H9 (cell line): Measurements from ENCODE around the gene MYOM3. TPM values are rescaled to one million over a fixed set of nuclear protein-coding genes. Genes with fewer than 3 reads are reported as not detected.

ENCODE experiments used
- DNase-seq: peaks from one replicate; pipeline ENCODE4 v3.0.0-alpha.2; 2017
- H2AFZ ChIP-seq: one replicate; pipeline ENCODE4 v1.6.1; 2013; ENCODE audit warnings: mild to moderate bottlenecking, low read length, control low read depth, moderate library complexity
- H2AK5ac ChIP-seq: 2 replicates; pipeline ENCODE4 v1.6.1; 2013; ENCODE audit warnings: low read length, control low read depth, mixed read lengths; ENCODE audit not compliant: insufficient read length
- H2BK120ac ChIP-seq: one replicate; pipeline ENCODE4 v1.6.1; 2013; ENCODE audit warnings: low read depth, mild to moderate bottlenecking, low read length, control low read depth, inconsistent platforms; ENCODE audit not compliant: poor library complexity, severe bottlenecking
- H2BK12ac ChIP-seq: 2 replicates; pipeline ENCODE4 v1.6.1; 2013; ENCODE audit warnings: low read length, control low read depth, mixed read lengths, low read depth; ENCODE audit not compliant: insufficient read length
- H2BK15ac ChIP-seq: 2 replicates; pipeline ENCODE4 v1.6.1; 2013; ENCODE audit warnings: low read depth, low read length, control low read depth
- H2BK20ac ChIP-seq: one replicate; pipeline ENCODE4 v1.6.1; 2013; ENCODE audit warnings: low read depth, mild to moderate bottlenecking, low read length, control low read depth, inconsistent platforms; ENCODE audit not compliant: poor library complexity, severe bottlenecking
- H2BK5ac ChIP-seq: 2 replicates; pipeline ENCODE4 v1.6.1; 2013; ENCODE audit warnings: low read length, control low read depth, mixed read lengths; ENCODE audit not compliant: insufficient read length
- H3K14ac ChIP-seq: 2 replicates; pipeline ENCODE4 v1.6.1; 2013; ENCODE audit warnings: low read length, control low read depth; ENCODE audit not compliant: insufficient read depth
- H3K18ac ChIP-seq: 2 replicates; pipeline ENCODE4 v1.6.1; 2013; ENCODE audit warnings: low read depth, mild to moderate bottlenecking, mixed read lengths, low read length, control low read depth; ENCODE audit not compliant: insufficient read length
- H3K23ac ChIP-seq: 2 replicates; pipeline ENCODE4 v1.6.1; 2013; ENCODE audit warnings: low read length, control low read depth, mixed read lengths, low read depth; ENCODE audit not compliant: insufficient read length
- H3K23me2 ChIP-seq: 2 replicates; pipeline ENCODE4 v1.6.1; 2013; ENCODE audit warnings: low read depth, mild to moderate bottlenecking, mixed read lengths, low read length, control low read depth; ENCODE audit not compliant: insufficient read length, poor library complexity, severe bottlenecking
- H3K27ac ChIP-seq: 2 replicates; pipeline ENCODE4 v1.5.1; 2013; ENCODE audit warnings: low read length, control low read depth, mixed read lengths, low read depth; ENCODE audit not compliant: insufficient read length
- H3K27me3 ChIP-seq: 2 replicates; pipeline ENCODE4 v1.6.1; 2013; ENCODE audit warnings: low read length, control low read depth, inconsistent platforms; ENCODE audit not compliant: insufficient read depth
- H3K4ac ChIP-seq: 2 replicates; pipeline ENCODE4 v1.6.1; 2013; ENCODE audit warnings: low read depth, mild to moderate bottlenecking, control low read depth, inconsistent platforms, low read length, moderate library complexity
- H3K4me1 ChIP-seq: 2 replicates; pipeline ENCODE4 v1.6.1; 2013; ENCODE audit warnings: low read length, control low read depth, inconsistent platforms; ENCODE audit not compliant: insufficient read depth
- H3K4me2 ChIP-seq: 2 replicates; pipeline ENCODE4 v1.6.1; 2013; ENCODE audit warnings: low read length, control low read depth, mixed read lengths; ENCODE audit not compliant: insufficient read length, insufficient read depth
- H3K56ac ChIP-seq: 2 replicates; pipeline ENCODE4 v1.6.1; 2013; ENCODE audit warnings: low read depth, mild to moderate bottlenecking, mixed read lengths, low read length, control low read depth; ENCODE audit not compliant: insufficient read length
- H3K79me1 ChIP-seq: 2 replicates; pipeline ENCODE4 v1.6.1; 2013; ENCODE audit warnings: low read depth, mild to moderate bottlenecking, moderate library complexity, low read length, control low read depth, inconsistent platforms; ENCODE audit not compliant: insufficient read depth, poor library complexity, severe bottlenecking
- H3K79me2 ChIP-seq: 2 replicates; pipeline ENCODE4 v1.6.1; 2013; ENCODE audit warnings: low read length, control low read depth, inconsistent platforms; ENCODE audit not compliant: insufficient read depth
- H3K9ac ChIP-seq: 2 replicates; pipeline ENCODE4 v1.6.1; 2013; ENCODE audit warnings: low read length, control low read depth, mixed read lengths; ENCODE audit not compliant: insufficient read length; ENCODE audit errors: extremely low read depth
- H3K9me3 ChIP-seq: one replicate; pipeline ENCODE4 v1.6.1; 2013; ENCODE audit warnings: low read depth, low read length, inconsistent platforms; ENCODE audit not compliant: control insufficient read depth
- H3T11ph ChIP-seq: one replicate; pipeline ENCODE4 v1.6.1; 2013; ENCODE audit warnings: mild to moderate bottlenecking, low read length, control low read depth, inconsistent platforms
- H4K20me1 ChIP-seq: one replicate; pipeline ENCODE4 v1.6.1; 2013; ENCODE audit not compliant: control insufficient read depth, insufficient read length, insufficient read depth
- H4K5ac ChIP-seq: 2 replicates; pipeline ENCODE4 v1.6.1; 2013; ENCODE audit warnings: low read depth, mild to moderate bottlenecking, mixed read lengths, low read length, control low read depth; ENCODE audit not compliant: insufficient read length
- H4K8ac ChIP-seq: replicated peaks from 2 replicates; pipeline ENCODE4 v1.6.1; 2013; ENCODE audit warnings: low read length, control low read depth, mixed read lengths, low read depth; ENCODE audit not compliant: insufficient read length
- H4K91ac ChIP-seq: 2 replicates; pipeline ENCODE4 v1.6.1; 2013; ENCODE audit warnings: low read depth, mild to moderate bottlenecking, moderate library complexity, mixed read lengths, low read length, control low read depth; ENCODE audit not compliant: insufficient read length
- H3K27ac Mint-ChIP-seq, 3 experiments: 2 replicates in 2 of 3; 3 replicates in 1 of 3; pipeline ENCODE4 v1.8.0; 2020 to 2021; ENCODE audit warnings: mixed read lengths in 3 of 3, mild to moderate bottlenecking in 1 of 3, moderate library complexity in 1 of 3
- H3K27me3 Mint-ChIP-seq: 2 replicates; pipeline ENCODE4 v1.8.0; 2021; ENCODE audit warnings: low read depth, mild to moderate bottlenecking, moderate library complexity, mixed read lengths
- H3K36me3 Mint-ChIP-seq, 3 experiments: 2 replicates in 2 of 3; 3 replicates in 1 of 3; pipeline ENCODE4 v1.8.0; 2020 to 2021; ENCODE audit warnings: low read depth in 3 of 3, mixed read lengths in 3 of 3; ENCODE audit not compliant: insufficient read depth in 1 of 3
- H3K4me1 Mint-ChIP-seq, 2 experiments: 2 replicates each; pipeline ENCODE4 v1.8.0; 2020; ENCODE audit warnings: mixed read lengths in 2 of 2
- H3K4me3 Mint-ChIP-seq, 2 experiments: 2 replicates in 1 of 2; 3 replicates in 1 of 2; pipeline ENCODE4 v1.8.0; 2020 to 2021; ENCODE audit warnings: mild to moderate bottlenecking in 2 of 2, mixed read lengths in 2 of 2, moderate library complexity in 1 of 2
- H3K9me3 Mint-ChIP-seq, 2 experiments: 2 replicates in 1 of 2; 3 replicates in 1 of 2; pipeline ENCODE4 v1.8.0; 2020; ENCODE audit warnings: mild to moderate bottlenecking in 2 of 2, mixed read lengths in 2 of 2, moderate library complexity in 1 of 2
- CTCF ChIP-seq: fragments of 200-600 bp; sonication (generic); conservative IDR thresholded peaks from 3 replicates; pipeline ENCODE4 v1.8.0; 2021; ENCODE audit warnings: antibody characterized with exemption, mild to moderate bottlenecking
- WGBS: extraction: QIAGEN DNeasy Blood & Tissue Kit; methylation state at CpG from one replicate; pipeline ENCODE4 v1.1.7; 2013; ENCODE audit warnings: missing lambda C conversion rate, low lambda C conversion rate, mixed read lengths; ENCODE audit not compliant: insufficient read length; ENCODE audit errors: extremely low coverage; 5-methylcytosine and 5-hydroxymethylcytosine counted together
- total RNA-seq: library from RNA; stranded (reverse); gene quantifications from 2 replicates; pipeline ENCODE4 v1.2.1, GENCODE V29; 2021

Gene MYOM3
- total RNA-seq, 1 experiment from 2014 or later, result 0.11 TPM

- no peaks in the 10 kb centered on the region for H3K23me2 ChIP-seq
- H4K5ac ChIP-seq, result no peak overlapping the region
- H3K4me1 ChIP-seq, result no peaks in the 10 kb centered on the region
Observed at GRCh38 chr1:24101796-24102586, 9.9 kb downstream of the MYOM3 start.

More at GRCh38 chr1:24101796-24102586, 9.9 kb downstream of the MYOM3 start:
- Mint-ChIP-seq H3K27me3 (no peaks in the 10 kb centered on the region; the same call in 1 of the 2 replicates), H3K36me3 (no peaks in the 10 kb centered on the region), H3K4me1 (peaks cover 6 to 14% of the 10 kb centered on the region in 2 experiments; a peak in 3 of 4 replicates), H3K9me3 (no peaks in the 10 kb centered on the region), H3K27ac (no peak overlapping the region), H3K4me3 (no peak overlapping the region)
- H3K27ac ChIP-seq, result no peak overlapping the region
- no CpG with 5 or more reads among the region's 9 CpGs for WGBS
- no peak overlapping the region for H2BK120ac ChIP-seq
- no peak overlapping the region for H4K91ac ChIP-seq
- H2AFZ ChIP-seq, result no peak overlapping the region
- H3K27me3 ChIP-seq, result no peaks in the 10 kb centered on the region
- H2BK20ac ChIP-seq, result no peak overlapping the region
- H3T11ph ChIP-seq, result no peak overlapping the region
- no peak overlapping the region for H3K4me2 ChIP-seq
- DNase-seq, result no peak
- H3K4ac ChIP-seq, result no peak overlapping the region
- no peaks in the 10 kb centered on the region for H3K79me2 ChIP-seq
- no peaks in the 10 kb centered on the region for H3K79me1 ChIP-seq
- no peak overlapping the region for H3K23ac ChIP-seq
- no peak overlapping the region for H3K56ac ChIP-seq
- no peaks in the 10 kb centered on the region for H4K20me1 ChIP-seq
- no peak overlapping the region for H2BK15ac ChIP-seq
- no peak overlapping the region for H3K14ac ChIP-seq
- H3K18ac ChIP-seq, result no peak overlapping the region
- no peak for TF ChIP-seq CTCF
- no peak overlapping the region for H4K8ac ChIP-seq
- H3K9me3 ChIP-seq, result no peaks in the 10 kb centered on the region
- H2BK12ac ChIP-seq, result no peak overlapping the region
- H2BK5ac ChIP-seq, result no peak overlapping the region
- no peak overlapping the region for H3K9ac ChIP-seq
- no peak overlapping the region for H2AK5ac ChIP-seq
